Measurements from ENCODE around the gene CTLA4. TPM values are rescaled to one million over a fixed set of nuclear protein-coding genes. Genes with fewer than 3 reads are reported as not detected.

The CTLA4 gene
- polyA plus RNA-seq, 5 donors, result 0.12 to 0.21 (median 0.16) TPM

GRCh38 chr2:203891474-203891873 lies 23.9 kb downstream of the CTLA4 start:
- no peak for DNase-seq

- no peak for DNase-seq
Measured at GRCh38 chr2:203892207-203892606, 24.6 kb downstream of the CTLA4 start.

- peak; percentile 71 to 77 for DNase-seq
Measured at GRCh38 chr2:203893401-203893800, 25.8 kb downstream of the CTLA4 start.

- DNase-seq, result no peak
Measured at GRCh38 chr2:203893840-203894239, 26.3 kb downstream of the CTLA4 start.

GRCh38 chr2:203894262-203894661 lies 26.7 kb downstream of the CTLA4 start:
- no peak for DNase-seq

- DNase-seq, result no peak
Measured at GRCh38 chr2:203897544-203897943, 30.0 kb downstream of the CTLA4 start.

- DNase-seq, result no peak
Measured at GRCh38 chr2:203898657-203899056, 31.1 kb downstream of the CTLA4 start.

- DNase-seq, result no peak
Measured at GRCh38 chr2:203900253-203900652, 32.7 kb downstream of the CTLA4 start.

- no peak for DNase-seq
Measured at GRCh38 chr2:203904022-203904421, 36.5 kb downstream of the CTLA4 start.

- no peak for DNase-seq
Measured at GRCh38 chr2:203905656-203906055, 38.1 kb downstream of the CTLA4 start.

GRCh38 chr2:203908066-203908796 lies 40.7 kb downstream of the CTLA4 start:
- no peak for DNase-seq

- no peak for DNase-seq
Measured at GRCh38 chr2:203908797-203909185, 41.2 kb downstream of the CTLA4 start.

- peak; percentile 59 to 66 for DNase-seq
Measured at GRCh38 chr2:203909261-203909967, 41.8 kb downstream of the CTLA4 start.

- no peak for DNase-seq
Measured at GRCh38 chr2:203909974-203910373, 42.4 kb downstream of the CTLA4 start.

GRCh38 chr2:203913947-203914346 lies 46.4 kb downstream of the CTLA4 start:
- no peak for DNase-seq

- DNase-seq, result no peak
Measured at GRCh38 chr2:203914546-203915182, 47.1 kb downstream of the CTLA4 start.

- DNase-seq, result no peak
Measured at GRCh38 chr2:203915256-203915655, 47.7 kb downstream of the CTLA4 start.

- DNase-seq, result no peak
Measured at GRCh38 chr2:203916756-203917155, 49.2 kb downstream of the CTLA4 start.

GRCh38 chr2:203918264-203918663 lies 50.7 kb downstream of the CTLA4 start:
- peak; percentile 37 to 46 for DNase-seq

GRCh38 chr2:203918839-203919238 lies 51.3 kb downstream of the CTLA4 start:
- DNase-seq, result no peak
